Hindlimb muscle (tissue), 1 donor: ENCODE measurements around the gene TAAR1. TPM values are rescaled to one million over a fixed set of nuclear protein-coding genes. Genes with fewer than 3 reads are reported as not detected.
"Not testable (repeated sequence)": the region's sequence is repeated elsewhere in the genome, so short reads cannot be mapped to it uniquely, and the experiment has no call there.

Experiments used
- DNase-seq: peaks from one replicate; pipeline ENCODE4 v3.0.0-alpha.2; 2013
- polyA plus RNA-seq: library from polyadenylated mRNA; unstranded; fragments of 120-200 nt; gene quantifications from one replicate; pipeline ENCODE4 v1.2.1, GENCODE V29; 2013; ENCODE audit not compliant: insufficient read length

TAAR1 gene
- polyA plus RNA-seq, 1 donor, result not detected

DNA sequence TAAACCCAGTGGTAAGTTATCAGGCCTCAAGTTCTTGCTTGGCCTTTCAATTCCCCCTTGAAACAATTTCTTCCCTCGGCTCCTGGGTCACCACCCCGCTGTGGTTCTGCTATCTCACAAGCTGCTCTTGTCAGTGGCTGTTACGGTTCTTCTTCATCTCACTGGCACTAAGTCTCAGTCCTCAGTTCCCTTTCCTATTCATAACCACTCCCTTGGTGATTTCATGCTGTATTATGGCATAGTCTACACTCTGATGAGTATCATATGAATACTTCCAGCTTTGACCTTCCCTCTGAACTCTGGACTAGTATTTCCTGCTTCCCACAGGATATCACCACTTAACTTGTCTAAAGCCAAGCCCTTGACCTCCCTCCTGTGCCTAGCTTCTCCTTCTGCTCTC, 7.9 kb downstream of the TAAR1 start:
- no peak for DNase-seq

DNA sequence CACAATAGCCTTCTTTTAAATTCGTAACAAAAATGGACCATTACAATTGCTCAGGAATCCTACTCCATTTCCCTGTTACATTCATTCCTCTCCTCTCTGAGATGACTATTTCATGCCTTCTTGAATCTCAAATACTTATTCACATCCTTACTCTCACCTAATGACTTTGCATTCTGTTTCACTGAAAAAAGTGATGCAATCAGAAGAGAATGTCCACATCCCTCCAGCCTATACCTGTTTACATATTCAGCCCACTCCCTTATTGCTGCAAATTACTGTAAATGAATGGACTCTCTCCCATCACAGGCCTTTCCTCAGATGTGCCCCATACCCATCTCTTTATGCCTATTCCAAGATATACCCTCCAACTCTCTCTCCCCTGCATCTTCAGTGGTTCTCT, 8.6 kb downstream of the TAAR1 start:
- no peak for DNase-seq

DNA sequence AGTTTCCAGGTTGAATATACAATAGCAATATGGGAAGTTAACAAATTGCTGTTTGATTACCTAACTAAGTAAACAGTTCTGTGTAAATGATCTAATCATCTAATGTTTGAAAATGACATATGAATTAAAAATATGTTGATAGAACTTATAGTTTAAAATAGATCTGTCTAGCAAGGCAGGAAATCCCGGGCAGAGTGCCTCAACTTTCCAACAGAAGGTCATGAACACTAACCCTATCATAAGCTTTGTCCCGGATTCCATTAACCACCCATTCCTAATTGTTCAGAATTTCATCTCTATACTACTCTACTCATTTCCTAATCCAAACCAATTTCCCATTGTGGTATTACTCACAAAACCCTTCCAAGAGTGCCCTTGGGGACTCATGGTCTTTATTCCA, 10.2 kb downstream of the TAAR1 start:
- DNase-seq, result no peak

DNA sequence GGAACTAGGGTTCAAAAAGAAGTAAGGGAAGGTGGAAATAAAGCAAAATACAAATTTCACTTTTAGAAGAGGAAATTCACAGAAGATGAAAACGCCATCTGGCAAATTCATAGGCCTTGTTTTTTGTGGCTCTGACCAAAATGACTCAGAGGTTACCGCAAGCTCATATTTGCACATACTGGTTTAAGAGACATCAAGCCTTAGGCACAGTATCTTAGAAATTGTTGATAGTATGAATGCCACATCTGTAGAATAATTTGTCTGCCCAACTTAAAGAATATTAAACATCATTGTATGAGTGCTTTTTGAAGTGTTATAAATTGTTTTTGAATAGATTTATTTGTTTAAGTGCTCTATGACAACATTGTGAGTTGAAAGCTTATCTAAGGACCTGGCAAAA, 10.6 kb downstream of the TAAR1 start:
- no peak for DNase-seq

DNA sequence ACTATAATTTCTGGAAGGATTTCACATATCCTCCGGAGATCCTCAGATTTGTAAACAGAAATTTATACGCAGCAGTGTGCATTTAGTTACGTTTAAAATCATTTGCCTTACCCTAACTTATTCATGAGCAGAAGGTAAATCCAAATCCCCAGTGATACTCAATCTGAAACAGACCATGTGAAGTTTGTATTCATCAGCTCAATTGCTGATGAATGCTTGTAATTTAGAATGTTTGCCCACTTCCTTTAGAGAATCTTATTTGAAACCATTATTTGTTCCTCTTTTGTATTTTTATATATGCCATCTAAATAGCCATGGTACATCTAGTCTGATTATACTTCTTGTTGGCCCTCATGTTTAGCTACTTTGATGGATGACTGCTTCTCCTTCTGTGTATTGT, 15.4 kb downstream of the TAAR1 start:
- no peak for DNase-seq

DNA sequence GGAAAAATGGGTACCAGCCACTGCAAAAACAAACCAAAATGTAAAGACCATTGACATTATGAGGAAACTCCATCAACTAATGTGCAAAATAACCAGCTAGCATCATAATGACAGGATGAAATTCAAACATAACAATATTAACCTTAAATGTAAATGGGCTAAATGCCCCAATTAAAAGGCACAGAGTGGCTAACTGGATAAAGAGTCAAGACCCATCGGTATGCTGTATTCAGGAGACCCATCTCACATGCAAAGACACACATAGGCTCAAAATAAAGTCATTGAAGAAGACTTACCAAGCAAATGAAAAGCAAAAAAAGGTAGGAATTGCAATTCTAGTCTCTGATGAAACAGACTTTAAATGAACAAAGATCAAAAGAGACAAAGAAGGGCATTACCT, 21.8 kb downstream of the TAAR1 start:
- not testable (repeated sequence) for DNase-seq

DNA sequence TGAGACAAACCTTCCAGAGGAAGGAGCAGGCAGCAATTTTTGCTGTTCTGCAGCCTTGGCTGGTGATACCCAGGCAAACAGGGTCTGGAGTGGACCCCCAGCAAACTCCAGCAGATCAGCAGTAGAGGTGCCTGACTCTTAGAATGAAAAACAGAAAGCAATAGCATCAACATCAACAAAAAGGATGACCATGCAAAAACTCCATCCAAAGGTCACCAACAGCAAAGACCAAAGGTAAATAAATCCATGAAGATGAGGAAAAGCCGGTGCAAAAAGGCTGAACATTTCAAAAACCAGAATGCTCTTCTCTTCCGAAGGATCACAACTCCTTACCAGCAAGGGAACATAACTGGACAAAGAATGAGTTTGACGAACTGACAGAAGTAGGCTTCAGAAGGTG, 23.1 kb downstream of the TAAR1 start:
- DNase-seq, result not testable (repeated sequence)

DNA sequence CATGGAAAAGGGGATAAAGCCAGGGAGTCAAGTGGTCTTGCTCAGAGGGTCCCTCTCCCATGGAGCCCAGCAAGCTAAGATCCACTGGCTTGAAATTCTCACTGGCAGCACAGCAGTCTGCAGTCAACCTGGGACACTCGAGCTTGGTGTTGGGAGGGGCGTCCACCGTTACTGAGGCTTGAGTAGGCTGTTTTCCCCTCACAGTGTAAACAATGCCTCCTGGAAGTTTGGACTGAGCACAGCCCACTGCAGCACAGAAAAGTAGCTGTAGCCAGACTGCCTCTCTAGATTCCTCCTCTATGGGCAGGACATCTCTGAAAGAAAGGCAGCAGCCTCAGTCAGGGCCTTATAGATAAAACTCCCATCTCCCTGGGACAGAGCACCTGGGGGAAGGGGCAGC, 23.7 kb downstream of the TAAR1 start:
- DNase-seq, result not testable (repeated sequence)

DNA sequence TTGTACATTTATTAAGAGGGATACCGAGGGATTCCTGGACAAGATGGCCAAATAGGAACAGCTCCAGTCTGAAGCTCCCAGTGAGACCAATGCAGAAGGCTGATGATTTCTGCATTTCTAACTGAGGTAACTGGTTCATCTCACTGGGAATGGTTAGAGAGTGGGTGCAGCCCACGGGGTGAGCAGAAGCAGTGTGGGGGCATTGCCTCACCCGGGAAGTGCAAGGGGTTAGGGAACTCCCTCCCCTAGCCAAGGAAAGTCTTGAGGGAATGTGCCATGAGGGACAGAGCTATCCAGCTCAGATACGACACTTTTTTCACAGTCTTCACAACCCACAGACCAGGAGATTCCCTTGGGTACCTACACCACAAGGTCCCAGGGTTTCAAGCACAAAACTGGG, 24.2 kb downstream of the TAAR1 start:
- DNase-seq, result no peak

DNA sequence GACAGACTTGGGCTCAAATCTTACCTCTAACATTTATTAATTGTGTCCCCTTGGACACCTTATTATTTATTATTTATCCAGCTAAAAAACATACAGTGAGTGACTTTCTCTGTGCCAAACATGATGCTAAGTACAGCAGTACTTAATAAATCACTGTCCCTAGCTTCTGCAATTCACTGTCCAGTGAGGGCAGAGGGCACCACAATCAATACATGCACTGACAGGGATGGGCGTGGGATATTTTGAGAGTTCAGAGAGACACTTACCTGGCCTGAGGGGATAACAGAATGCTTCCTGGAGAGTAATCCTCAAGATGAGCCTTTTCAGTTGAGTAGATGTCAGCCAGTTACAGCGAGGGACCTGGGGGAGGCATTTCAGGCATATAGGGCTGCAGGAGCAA, 25.6 kb downstream of the TAAR1 start:
- DNase-seq, result no peak

DNA sequence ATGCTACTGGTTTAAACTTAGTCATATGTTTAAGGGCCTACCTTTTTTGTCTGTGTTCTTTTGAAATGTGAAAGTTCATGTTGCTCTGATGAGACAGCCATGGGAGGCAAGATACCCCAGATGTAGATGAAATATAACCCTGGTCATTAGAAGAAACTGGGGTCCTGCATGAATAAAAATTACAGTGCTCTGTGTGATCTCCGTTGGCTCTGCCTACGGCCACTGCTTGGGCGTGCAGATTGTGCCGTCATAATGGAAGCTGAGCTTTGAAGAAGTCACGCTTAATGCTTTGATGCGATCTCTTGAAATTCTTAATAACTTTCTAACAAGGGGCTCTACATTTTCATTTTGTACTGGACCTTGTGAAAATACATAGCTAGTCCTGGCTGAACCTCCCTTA, 34.8 kb downstream of the TAAR1 start, which contains the start of gene TAAR2:
TSS of gene TAAR2 (minus strand) at position 101 of the 400 bp plus-strand sequence. CDS start at position 101, 0 bp downstream.
- no peak for DNase-seq

DNA sequence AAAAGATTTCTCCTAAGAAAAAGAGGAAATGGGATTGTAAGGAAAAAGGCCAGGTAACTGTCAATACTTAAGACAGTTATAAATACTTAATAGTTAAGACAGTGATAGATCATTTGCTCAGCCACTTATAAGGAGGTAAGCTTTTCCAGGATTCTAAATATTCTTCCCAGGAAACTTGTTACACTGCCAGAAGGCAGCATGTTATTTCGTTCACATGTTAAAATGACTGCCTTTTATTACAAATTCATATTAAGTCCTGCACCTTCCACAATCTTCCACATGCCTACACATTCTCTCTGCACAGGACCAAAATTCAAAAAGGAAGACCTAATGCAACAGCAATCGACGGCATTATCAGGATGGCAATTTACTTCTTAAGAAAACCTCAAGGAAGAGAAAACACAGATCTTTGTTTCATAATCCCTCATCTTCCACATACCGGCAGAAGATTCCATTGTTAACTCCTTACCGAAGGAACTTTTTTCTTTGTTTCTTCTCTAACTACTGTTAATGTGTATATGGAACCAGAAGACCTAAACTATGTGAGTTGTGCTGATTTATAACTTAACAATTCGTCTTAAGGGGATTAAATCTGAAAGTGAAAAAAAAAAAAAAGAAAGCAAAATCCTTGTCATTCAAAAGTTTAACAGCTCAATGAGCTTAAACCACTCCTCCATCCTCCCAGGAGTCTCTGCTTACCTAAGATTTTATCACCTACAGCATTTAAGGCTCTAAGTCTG, 35.7 kb downstream of the TAAR1 start:
- peak; percentile 39 for DNase-seq

DNA sequence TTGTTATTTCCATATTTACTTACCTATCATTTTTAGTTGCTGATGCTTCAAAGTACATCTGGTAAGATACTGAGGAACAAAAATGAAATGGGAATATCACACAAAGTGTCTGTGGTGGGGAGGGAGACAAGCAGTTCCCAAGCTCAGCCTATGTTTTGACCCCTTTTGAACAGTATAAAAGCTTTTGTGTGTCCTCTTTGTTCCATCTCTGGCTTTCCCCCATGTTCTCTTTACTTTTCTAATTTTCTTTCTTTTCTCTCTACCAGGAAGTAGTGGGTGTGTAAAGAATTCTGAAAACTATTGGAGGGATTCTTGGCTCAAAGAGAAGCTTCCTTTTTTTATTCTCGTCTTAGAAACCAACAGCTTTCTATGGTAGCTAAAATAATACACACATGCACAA, 42.3 kb downstream of the TAAR1 start:
- no peak for DNase-seq

DNA sequence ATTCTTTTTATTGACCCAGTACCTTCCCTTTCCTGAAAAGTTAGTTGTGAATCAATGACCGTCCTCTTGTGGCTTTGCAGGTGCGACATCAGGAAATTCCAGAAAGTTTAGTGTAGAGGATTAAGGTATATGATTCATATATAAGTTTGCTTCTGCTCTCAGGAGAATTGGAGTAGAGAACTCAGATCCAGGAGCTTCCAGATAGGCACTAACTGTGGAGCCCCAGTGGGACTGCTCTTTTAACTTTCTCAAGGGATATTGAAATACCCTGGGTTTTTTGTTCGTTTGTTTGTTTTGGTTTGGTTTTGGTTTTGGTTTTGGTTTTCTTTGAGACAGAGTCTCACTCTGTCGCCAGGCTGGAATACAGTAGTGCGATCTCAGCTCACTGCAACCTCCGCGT, 44.4 kb downstream of the TAAR1 start:
- DNase-seq, result no peak

DNA sequence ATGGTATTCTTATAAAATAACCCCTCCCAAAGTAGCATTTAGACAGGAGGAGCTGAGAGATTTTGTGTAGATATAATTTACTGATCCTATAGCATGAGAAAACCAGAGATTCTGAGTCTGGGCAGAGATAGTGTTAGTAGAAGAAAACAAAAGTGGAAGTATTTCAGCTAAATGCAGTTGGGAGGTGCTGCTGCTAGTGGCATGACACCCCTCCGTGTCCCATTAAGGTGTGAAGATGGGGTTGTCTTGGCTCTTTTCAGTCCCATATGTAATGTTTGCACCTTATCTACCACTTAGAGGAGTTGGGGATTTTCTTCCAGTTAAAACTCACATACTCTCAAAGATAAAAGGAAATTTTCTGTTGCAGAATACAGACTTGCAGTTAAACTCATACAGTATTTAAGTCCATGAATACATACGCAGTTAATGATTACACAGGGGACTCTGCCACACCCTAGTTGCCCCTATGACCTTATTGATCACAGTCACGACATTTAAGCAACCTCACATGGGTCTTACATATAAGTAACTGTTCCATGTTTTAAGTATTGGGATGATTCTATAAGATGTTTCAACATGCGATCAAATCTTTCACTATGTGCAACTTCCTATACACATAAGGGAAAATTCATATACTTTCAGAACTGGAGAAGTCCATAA, 46.4 kb downstream of the TAAR1 start:
- DNase-seq, result no peak

DNA sequence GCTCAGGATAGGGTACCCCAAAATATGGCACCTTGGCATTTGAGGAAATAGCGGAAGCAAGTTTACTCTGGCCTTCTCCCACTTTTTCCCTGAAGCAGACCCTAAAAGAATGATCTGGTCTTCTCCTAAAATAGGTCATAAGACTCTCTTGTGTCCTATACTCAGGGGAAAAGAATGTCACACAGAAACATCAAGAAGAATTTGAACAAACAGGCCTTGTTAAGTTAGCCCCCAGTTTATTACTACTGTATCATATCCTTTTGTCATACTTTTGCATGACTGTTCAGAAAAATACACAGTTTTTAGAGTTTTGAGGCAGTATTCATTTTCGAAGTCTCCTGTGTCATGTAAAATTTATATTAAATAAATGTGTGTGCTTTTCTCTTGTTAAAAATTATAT, 47.4 kb downstream of the TAAR1 start:
- no peak for DNase-seq

DNA sequence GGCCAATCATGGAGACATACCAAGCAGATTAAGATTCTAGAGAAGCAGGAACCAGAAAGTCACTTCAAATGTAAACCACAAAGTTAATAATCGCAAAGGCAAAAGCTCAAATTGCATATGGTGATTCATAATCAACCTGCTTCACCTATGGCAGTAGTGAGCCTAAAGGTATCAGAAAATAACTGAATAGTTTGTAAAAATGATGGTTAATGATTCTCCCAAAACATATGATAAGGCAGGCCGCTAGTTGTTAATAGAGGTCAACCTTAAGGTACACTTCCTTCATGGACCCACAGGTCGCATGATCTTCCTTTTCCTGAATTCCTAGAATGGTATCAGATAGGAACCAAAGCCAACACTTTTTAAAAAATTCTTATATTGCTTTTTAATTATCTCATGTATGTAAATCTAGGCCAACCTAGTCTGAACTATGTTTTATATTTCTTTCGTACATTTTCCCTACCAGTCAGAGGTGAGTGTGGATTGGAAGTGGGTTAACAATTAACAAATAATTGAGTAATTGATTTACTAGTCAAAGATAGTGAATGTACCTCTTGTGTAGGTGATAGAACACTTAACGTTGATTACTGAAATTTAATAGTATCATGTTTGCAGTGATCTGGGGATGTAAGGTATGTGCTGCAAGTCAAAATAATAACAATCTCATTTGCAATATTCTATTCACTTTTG, 51.3 kb downstream of the TAAR1 start:
- DNase-seq, result no peak

DNA sequence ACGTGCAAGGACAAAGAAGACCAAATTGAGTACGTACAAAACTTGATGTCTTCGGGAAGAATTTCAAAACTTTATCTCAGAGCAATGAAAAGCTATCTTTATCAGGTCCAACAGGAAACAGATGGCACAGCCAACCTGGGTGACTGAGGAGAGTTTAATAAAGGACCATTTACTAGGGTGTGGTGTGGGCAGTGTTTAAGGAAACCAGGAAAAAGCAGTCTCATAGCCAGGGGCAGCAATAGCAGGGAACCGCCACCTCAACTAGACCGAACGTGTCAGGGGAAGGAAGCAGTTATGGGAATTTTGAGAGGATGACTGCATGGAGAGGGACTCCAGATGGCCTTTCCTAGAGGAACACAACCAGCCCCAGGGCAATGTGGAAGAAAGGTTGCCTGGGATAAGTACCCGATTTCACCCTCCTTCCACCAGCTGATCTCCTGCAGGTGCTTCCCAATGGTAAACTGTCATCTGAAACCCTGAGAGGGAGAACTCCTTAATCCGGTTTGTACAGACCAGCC, 54.3 kb downstream of the TAAR1 start:
- no peak for DNase-seq

DNA sequence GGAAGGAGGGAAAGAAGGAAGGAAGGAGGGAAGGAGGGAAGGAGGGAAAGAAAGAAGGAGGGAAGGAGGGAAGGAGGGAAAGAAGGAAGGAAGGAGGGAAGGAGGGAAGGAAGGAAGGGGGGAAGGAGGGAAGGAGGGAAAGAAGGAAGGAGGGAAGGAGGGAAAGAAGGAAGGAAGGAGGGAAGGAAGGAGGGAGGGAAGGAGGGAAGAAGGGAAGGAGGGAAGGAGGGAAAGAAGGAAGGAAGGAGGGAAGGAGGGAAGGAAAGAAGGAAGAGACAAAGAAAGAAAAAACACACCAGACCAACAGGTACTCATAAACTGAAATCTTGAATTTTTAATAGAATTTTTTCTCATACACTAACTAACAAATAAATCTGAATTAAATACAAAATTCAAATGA, 58.1 kb downstream of the TAAR1 start:
- not testable (repeated sequence) for DNase-seq

DNA sequence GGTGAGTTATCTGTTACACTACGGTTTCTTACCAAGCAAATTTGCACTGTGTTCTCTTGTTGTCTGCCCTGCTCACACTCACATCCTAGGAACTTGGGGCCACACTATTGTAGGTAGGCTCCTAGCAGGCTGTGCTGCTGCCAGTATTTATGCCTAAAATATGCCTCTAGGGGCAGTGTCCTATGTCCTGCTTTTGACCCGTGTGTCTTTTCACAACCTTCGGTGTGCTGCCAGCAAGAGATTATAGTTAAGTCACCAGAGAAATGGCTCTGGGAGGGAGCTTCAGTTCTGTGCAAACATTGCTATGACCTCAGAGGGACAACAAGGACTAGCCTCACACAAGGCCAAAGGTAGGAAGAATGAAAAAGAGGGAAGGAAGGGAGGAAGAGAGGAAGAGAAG, 60.5 kb downstream of the TAAR1 start:
- no peak for DNase-seq

DNA sequence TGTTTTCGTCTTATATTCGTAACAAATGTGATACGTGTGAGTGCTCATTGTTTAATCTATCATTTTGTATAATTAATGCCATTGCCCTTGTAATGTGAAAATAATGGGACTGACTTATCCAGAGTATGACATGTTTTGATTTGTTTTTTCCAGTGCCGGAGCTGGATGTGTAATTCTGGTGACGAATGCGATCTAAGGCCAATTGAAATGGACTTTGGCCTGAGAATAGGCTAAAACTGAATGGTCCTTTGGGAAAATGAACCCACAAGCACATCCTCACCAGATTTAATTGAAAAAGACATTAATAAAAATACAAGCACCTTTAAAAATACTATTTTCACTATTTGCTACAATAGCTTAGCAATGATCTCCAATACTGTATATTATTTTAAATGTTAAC, 62.8 kb downstream of the TAAR1 start:
- no peak for DNase-seq
